Measurements from ENCODE around the gene ACVRL1. TPM values are rescaled to one million over a fixed set of nuclear protein-coding genes. Genes with fewer than 3 reads are reported as not detected.

The ACVRL1 gene
- total RNA-seq, 4 donors from 2014 or later: 46.4 to 169 (median 56.8) TPM

- Histone ChIP-seq H3K36me3 (peaks cover 0 to 13% (median 0%) of the 10 kb centered on the region in 3 donors), H3K4me1 (peaks cover 0 to 17% (median 0%) of the 10 kb centered on the region in 4 donors), H3K9me3 (no peaks in the 10 kb centered on the region), H3K4me3 (no peak overlapping the region), H3K27me3 (no peaks in the 10 kb centered on the region), H3K27ac (no peak overlapping the region)
- no peak for TF ChIP-seq CTCF (IDR thresholded peaks at IDR 0.05)
- no peak for TF ChIP-seq POLR2A (IDR thresholded peaks at IDR 0.05)
- DNase-seq: peak in 1 of 3 donors; percentile 41
Observed at GRCh38 chr12:51915951-51916350, 8.6 kb downstream of the ACVRL1 start.

GRCh38 chr12:51917041-51917590 is 9.8 kb downstream of the ACVRL1 start:
- Histone ChIP-seq H3K27ac (no peak overlapping the region), H3K4me3 (no peak overlapping the region), H3K4me1 (peaks cover 0 to 5% (median 0%) of the 10 kb centered on the region in 4 donors), H3K9me3 (no peaks in the 10 kb centered on the region), H3K36me3 (peaks cover 0 to 13% (median 0%) of the 10 kb centered on the region in 3 donors), H3K27me3 (no peaks in the 10 kb centered on the region)
- DNase-seq: no peak
- no peak for TF ChIP-seq CTCF (IDR thresholded peaks at IDR 0.05)
- TF ChIP-seq POLR2A (IDR thresholded peaks at IDR 0.05): no peak

GRCh38 chr12:51917746-51918453 is 10.6 kb downstream of the ACVRL1 start:
- H3K27ac ChIP-seq: peak overlapping the region in 3 of 4 donors; percentile 15 to 34 (median 16)
- TF ChIP-seq CTCF (IDR thresholded peaks at IDR 0.05) (no peak), POLR2A (IDR thresholded peaks at IDR 0.05) (no peak)

GRCh38 chr12:51920046-51920445 is 12.7 kb downstream of the ACVRL1 start:
- H3K27me3 ChIP-seq: no peaks in the 10 kb centered on the region
- peaks cover 0 to 17% (median 8%) of the 10 kb centered on the region in 4 donors for H3K4me1 ChIP-seq
- peak overlapping the region in 1 of 4 donors; percentile 30 for H3K27ac ChIP-seq
- no peak overlapping the region for H3K4me3 ChIP-seq
- H3K9me3 ChIP-seq: no peaks in the 10 kb centered on the region
- DNase-seq: peak in 1 of 3 donors; percentile 13
- peaks cover 0 to 12% (median 0%) of the 10 kb centered on the region in 3 donors for H3K36me3 ChIP-seq
- TF ChIP-seq CTCF (IDR thresholded peaks at IDR 0.05) (no peak), POLR2A (IDR thresholded peaks at IDR 0.05) (no peak)

More at GRCh38 chr12:51917746-51918453, 10.6 kb downstream of the ACVRL1 start:
- Histone ChIP-seq H3K27me3 (no peaks in the 10 kb centered on the region), H3K36me3 (peaks cover 0 to 13% (median 0%) of the 10 kb centered on the region in 3 donors), H3K4me1 (peaks cover 0 to 5% (median under 1%) of the 10 kb centered on the region in 4 donors), H3K9me3 (no peaks in the 10 kb centered on the region), H3K4me3 (no peak overlapping the region)
- no peak for DNase-seq

- H3K27ac ChIP-seq: peak overlapping the region in 1 of 4 donors; percentile 21
- no peak overlapping the region for H3K4me3 ChIP-seq
- H3K9me3 ChIP-seq: no peaks in the 10 kb centered on the region
- H3K4me1 ChIP-seq: peaks cover 0 to 17% (median 8%) of the 10 kb centered on the region in 4 donors
- DNase-seq: peak in 1 of 3 donors; percentile 53
- H3K36me3 ChIP-seq: peaks cover 0 to under 1% (median 0%) of the 10 kb centered on the region in 3 donors
- TF ChIP-seq POLR2A (IDR thresholded peaks at IDR 0.05) (no peak), CTCF (IDR thresholded peaks at IDR 0.05) (no peak)
- no peaks in the 10 kb centered on the region for H3K27me3 ChIP-seq
Observed at GRCh38 chr12:51921017-51921725, 13.9 kb downstream of the ACVRL1 start.
